Right cardiac atrium (tissue), 5 donors: Measurements from ENCODE around the gene GJA10. TPM values are rescaled to one million over a fixed set of nuclear protein-coding genes. Genes with fewer than 3 reads are reported as not detected.

Experiments
- ATAC-seq, 2 donors: fragments of 200-7000 bp; cut with Tn5 transposase; one replicate each; pipeline versions ENCODE4 v1.8.0 to v1.9.1; 2020; ENCODE audit warnings: moderate library complexity in 2 of 2, mild to moderate bottlenecking in 1 of 2
- DNase-seq, 3 donors: peaks; one replicate each; pipeline ENCODE4 v3.0.0-alpha.2; 2020
- H3K27ac ChIP-seq: one replicate; pipeline ENCODE4 v1.5.1; 2013; ENCODE audit warnings: mild to moderate bottlenecking, low read length, control low read depth, moderate library complexity
- H3K27me3 ChIP-seq: one replicate; pipeline ENCODE4 v1.6.1; 2013; ENCODE audit not compliant: control insufficient read depth, insufficient read depth
- H3K4me1 ChIP-seq: one replicate; pipeline ENCODE4 v1.6.1; 2013; ENCODE audit warnings: low read length; ENCODE audit not compliant: control insufficient read depth, insufficient read depth
- H3K4me3 ChIP-seq: one replicate; pipeline ENCODE4 v1.5.1; 2013; ENCODE audit warnings: low read length, control low read depth
- H3K9me3 ChIP-seq: one replicate; pipeline ENCODE4 v1.6.1; 2013; ENCODE audit warnings: low read length; ENCODE audit not compliant: control insufficient read depth
- WGBS: extraction: QIAGEN DNeasy Blood & Tissue Kit; methylation state at CpG from one replicate; pipeline ENCODE4 v1.1.7; 2013; 5-methylcytosine and 5-hydroxymethylcytosine counted together
- intact Hi-C, 4 donors: fragments of 100-400 bp; cut with DNase I; formaldehyde crosslinking; loops; one replicate each; pipeline versions ENCODE4 v1.11.0 to v1.14.0; 2022 to 2023
- polyA plus RNA-seq: library from polyadenylated mRNA; stranded (reverse); fragments of 200-250 nt; gene quantifications from one replicate; pipeline ENCODE4 v1.2.3, GENCODE V29; 2013
- total RNA-seq, 4 donors: library from RNA; stranded (reverse); fragmentation: NEBNext Ultra II Directional; extraction: Animal tissue kit (Norgen Biotek cat#: 25700); gene quantifications; one replicate each; pipeline ENCODE4 v1.2.1, GENCODE V29; 2021
- donor health status: healthy with polysubstance abuse.
- donor health status: DM: no; HTN: yes; CAD: no.
- donor health status: DM: no; HTN: no; CAD: no.
- donor health status: DM: no; HTN: yes; CAD: no; lungs with severe emphysema.
- donor health status: DM: yes; HTN: yes; CAD: no.

The GJA10 gene
- total and polyA plus RNA-seq, 5 donors, result not detected

DNA sequence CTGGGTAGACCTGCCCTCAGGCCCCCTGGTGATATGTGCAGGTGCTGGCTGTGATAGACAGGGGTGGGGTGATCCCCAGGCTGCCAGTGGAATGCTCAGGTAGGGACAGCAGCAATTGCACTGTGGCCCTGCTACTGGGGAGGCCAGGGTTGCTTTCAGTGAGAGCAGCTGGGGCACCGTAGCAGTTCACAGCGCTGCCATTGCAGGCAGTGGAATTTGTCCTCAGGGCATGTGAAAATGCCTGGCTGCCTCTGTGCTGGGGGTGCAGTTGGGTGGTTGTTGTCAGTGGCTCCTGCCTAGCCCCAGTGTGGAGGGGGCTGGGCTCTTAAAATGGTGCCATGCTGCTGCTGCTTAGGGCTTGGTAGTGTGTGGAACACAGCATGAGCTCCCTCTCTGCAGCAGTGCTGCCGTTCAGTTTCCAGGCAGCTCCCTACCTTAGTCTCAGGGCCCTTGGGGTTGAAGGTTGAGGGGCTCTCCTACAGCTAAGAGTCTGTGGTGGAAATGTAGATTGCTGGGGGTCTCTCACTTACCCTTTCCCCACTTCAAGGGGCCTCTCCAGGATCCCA lies 23.6 kb downstream of the GJA10 start:
- no peaks in the 10 kb centered on the region for H3K4me1 ChIP-seq
- H3K4me3 ChIP-seq, result no peak overlapping the region
- ATAC-seq (no peak), DNase-seq (no peak)
- no peaks in the 10 kb centered on the region for H3K27me3 ChIP-seq
- no peak overlapping the region for H3K27ac ChIP-seq
- WGBS, result 73% methylated on average over 3 of the region's 3 CpGs
- no peaks in the 10 kb centered on the region for H3K9me3 ChIP-seq
- intact Hi-C loops, result no loop called here

DNA sequence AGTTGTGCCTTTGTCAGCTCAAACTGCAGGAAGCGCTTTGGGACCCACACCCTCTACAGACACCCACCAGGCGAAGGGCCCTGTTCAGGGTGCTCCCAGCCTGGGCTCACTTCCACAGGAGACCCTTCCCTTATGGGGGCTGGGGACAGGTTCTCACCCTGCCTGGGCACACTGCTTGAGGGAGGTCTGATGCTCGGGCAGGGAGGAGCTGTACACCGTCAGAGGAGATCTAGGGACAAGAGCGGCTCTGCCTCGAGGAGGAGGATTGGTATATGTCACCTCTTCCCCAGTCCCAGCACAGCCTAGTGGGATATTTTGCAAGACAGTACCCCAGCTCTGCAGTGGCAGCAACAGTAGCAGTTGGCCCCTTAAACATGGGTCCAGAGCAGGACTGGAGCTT lies 26.9 kb downstream of the GJA10 start:
- no peak overlapping the region for H3K27ac ChIP-seq
- no peaks in the 10 kb centered on the region for H3K4me1 ChIP-seq
- no peak for DNase-seq
- H3K9me3 ChIP-seq, result no peaks in the 10 kb centered on the region
- H3K4me3 ChIP-seq, result no peak overlapping the region
- ATAC-seq, result no peak
- WGBS, result 73% methylated on average over 6 of the region's 6 CpGs
- H3K27me3 ChIP-seq, result no peaks in the 10 kb centered on the region
- intact Hi-C loops, result no loop called here

DNA sequence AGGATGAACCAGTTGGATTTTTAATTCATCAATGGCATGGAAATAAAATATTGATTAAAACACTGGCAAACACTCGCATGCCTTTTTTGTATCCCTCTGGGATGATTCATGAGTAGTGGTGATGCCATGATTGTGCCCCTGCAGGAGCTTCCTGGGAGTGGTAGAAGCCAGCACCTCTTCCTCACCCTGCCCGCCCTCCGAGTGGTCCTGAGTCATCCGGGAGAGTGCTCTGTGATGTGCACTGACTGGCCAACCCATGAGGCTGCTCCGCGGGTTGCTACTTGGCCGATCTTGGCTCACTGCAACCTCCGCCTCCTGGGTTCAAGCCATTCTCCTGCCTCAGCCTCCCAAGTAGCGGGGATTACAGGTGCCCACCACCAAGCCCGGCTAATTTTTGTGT lies 27.4 kb downstream of the GJA10 start:
- Histone ChIP-seq H3K27me3 (no peaks in the 10 kb centered on the region), H3K4me1 (no peaks in the 10 kb centered on the region), H3K27ac (no peak overlapping the region), H3K9me3 (no peaks in the 10 kb centered on the region), H3K4me3 (no peak overlapping the region)
- DNase-seq, result no peak
- intact Hi-C loops, result no loop called here
- 91% methylated on average over 10 of the region's 10 CpGs for WGBS
- no peak for ATAC-seq

DNA sequence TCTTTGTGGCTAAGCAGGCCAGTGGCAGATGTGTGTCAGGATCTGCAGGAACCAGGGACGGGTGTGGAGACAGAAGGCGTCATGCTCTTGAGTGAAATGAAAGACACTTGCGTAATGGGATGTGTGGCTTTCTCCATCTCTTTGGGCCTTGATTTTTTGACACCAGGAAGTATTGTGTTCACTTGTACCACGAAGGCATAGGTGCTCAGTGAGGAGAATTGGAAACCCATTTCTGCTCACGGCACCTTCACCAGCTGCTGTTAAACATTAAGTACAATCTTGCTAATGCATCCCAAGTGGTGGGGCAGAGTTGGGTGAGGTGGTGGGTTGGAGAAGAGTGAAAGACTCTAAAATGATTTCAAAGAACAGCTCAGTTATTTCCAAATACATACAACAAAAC lies 30.0 kb downstream of the GJA10 start:
- intact Hi-C loops, result no loop called here
- Histone ChIP-seq H3K9me3 (no peaks in the 10 kb centered on the region), H3K27ac (no peak overlapping the region), H3K27me3 (no peaks in the 10 kb centered on the region), H3K4me1 (no peaks in the 10 kb centered on the region), H3K4me3 (no peak overlapping the region)
- DNase-seq (no peak), ATAC-seq (no peak)
- 66% methylated on average over 5 of the region's 5 CpGs for WGBS

DNA sequence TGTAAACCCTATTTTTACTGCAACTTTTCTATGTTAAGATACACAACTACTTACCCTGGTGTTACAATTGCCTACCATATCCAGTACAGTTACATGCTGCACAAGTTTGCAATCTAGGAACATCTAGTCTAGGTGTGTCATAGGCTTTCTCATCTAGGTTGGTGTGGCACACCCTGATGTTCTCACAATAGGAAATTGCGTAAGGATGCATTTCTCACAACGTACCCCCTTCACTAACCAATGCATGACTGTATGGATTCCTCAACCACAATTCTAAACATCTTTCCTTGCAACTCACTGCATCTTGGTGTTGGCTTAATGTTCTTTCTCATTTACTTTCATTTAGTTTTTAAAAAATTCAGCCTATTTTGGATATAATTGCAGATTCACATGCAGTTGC lies 31.6 kb downstream of the GJA10 start:
- Histone ChIP-seq H3K9me3 (no peaks in the 10 kb centered on the region), H3K4me1 (no peaks in the 10 kb centered on the region), H3K4me3 (no peak overlapping the region), H3K27ac (no peak overlapping the region), H3K27me3 (no peaks in the 10 kb centered on the region)
- ATAC-seq, result no peak
- 79% methylated on average over 2 of the region's 2 CpGs for WGBS
- DNase-seq, result no peak
- intact Hi-C loops, result no loop called here

DNA sequence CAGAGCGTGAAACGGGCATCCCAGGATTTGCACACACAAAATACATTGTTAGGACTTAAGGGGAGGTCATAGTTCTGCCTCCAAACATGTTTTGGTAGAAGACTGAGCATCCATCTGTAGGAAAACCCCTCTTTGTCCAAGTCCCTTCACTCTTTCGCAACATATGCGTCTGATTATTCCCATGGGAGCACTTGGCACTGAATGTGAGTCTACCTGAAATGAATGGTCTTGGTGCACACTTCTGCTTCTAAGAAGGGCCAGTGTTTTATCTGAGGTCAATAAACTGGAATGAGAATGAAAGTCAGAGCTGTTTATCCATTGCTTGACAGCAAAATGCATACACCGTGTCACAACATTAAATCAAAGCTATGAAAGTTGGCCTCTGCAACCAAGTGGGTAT lies 33.0 kb downstream of the GJA10 start:
- WGBS, result 89% methylated on average over 5 of the region's 5 CpGs

DNA sequence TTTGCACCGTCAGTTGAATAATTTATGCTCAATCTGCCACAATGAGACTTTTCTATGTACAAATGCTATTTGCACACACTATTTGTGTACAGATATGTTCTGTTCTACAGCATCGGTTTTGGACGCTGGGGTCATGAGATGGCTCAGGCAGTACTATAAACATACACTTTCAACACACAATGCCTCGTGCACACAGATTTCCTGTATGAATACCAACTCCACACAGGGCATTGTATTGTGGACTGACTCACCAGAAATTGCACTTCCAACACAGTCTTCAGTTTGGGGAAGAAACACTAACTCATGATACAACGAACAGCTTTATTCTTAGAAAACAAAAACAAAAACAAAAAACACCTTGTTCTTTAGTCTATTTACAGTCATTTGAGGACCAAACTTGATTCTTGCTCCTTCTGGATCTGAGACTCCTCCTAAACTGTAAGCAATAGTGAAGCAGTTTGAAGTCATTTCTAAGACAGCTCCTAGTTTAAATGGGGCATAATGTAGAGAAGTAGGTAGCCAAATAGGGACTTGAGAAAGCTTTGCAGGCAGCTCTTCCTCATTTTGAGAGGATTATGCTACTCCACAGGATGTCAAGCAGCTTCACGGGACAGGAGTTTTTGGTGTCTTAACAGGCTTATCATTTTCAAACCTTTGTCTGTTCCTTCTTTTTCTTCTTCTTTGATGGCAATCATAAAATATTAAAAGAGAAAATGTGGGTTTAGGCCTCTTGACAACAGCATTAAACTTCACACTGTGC lies 33.7 kb downstream of the GJA10 start:
- Histone ChIP-seq H3K4me1 (no peaks in the 10 kb centered on the region), H3K4me3 (no peak overlapping the region), H3K27ac (no peak overlapping the region), H3K27me3 (no peaks in the 10 kb centered on the region), H3K9me3 (no peaks in the 10 kb centered on the region)
- ATAC-seq, result no peak
- intact Hi-C loops, result no loop called here
- 65% methylated on average over 6 of the region's 6 CpGs for WGBS
- DNase-seq, result no peak

More for the DNA sequence above, 33.0 kb downstream of the GJA10 start:
- no peaks in the 10 kb centered on the region for H3K4me1 ChIP-seq
- H3K27ac ChIP-seq, result no peak overlapping the region
- intact Hi-C loops, result no loop called here
- no peak overlapping the region for H3K4me3 ChIP-seq
- ATAC-seq (no peak), DNase-seq (no peak)
- no peaks in the 10 kb centered on the region for H3K27me3 ChIP-seq
- H3K9me3 ChIP-seq, result no peaks in the 10 kb centered on the region

DNA sequence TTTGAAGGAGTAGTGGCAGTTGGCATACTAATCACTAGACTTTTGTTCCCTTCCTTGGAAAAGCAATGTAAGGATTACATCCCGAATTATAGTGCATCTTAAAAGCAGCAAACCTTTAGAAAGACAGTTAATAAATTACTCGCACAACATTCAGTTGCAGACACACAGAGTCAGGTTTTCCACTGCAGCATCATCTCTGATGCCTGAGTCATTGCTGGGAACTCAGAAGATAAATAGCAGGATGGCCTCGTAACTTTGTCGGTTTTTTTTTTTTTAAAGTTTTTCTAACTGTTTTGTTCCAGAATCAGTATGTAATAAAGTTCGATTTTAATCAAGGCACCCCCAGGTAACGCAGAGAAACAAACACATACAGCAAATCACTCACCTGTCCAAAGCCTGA lies 34.3 kb downstream of the GJA10 start:
- no peak for DNase-seq
- Histone ChIP-seq H3K4me3 (no peak overlapping the region), H3K27ac (no peak overlapping the region), H3K9me3 (no peaks in the 10 kb centered on the region), H3K4me1 (no peaks in the 10 kb centered on the region), H3K27me3 (no peaks in the 10 kb centered on the region)
- ATAC-seq, result no peak
- intact Hi-C loops, result no loop called here
- 92% methylated on average over 6 of the region's 6 CpGs for WGBS

DNA sequence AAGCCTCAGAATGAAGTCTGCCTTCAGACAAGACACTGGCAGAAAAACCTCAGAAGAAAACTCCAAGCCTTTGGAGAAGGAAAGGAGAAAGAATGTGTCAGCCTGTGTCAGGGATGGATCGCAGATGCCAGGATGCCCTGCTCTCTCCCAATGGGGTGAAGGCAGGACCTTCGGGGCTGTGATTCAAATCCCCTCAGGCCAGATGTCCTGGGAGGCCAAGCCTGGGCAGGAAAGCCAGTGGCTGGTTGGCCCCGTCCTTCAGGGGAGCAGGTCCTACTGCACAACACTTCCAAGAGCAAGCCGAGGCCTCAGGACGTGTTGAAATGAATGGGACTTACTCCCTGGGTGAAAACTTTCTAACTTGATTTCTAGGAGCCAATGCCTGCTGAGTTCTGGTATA lies 36.5 kb downstream of the GJA10 start:
- ATAC-seq, result no peak
- 79% methylated on average over 5 of the region's 5 CpGs for WGBS
- intact Hi-C loops, result no loop called here
- no peak for DNase-seq
- Histone ChIP-seq H3K4me1 (no peaks in the 10 kb centered on the region), H3K27ac (no peak overlapping the region), H3K4me3 (no peak overlapping the region), H3K27me3 (no peaks in the 10 kb centered on the region), H3K9me3 (no peaks in the 10 kb centered on the region)

DNA sequence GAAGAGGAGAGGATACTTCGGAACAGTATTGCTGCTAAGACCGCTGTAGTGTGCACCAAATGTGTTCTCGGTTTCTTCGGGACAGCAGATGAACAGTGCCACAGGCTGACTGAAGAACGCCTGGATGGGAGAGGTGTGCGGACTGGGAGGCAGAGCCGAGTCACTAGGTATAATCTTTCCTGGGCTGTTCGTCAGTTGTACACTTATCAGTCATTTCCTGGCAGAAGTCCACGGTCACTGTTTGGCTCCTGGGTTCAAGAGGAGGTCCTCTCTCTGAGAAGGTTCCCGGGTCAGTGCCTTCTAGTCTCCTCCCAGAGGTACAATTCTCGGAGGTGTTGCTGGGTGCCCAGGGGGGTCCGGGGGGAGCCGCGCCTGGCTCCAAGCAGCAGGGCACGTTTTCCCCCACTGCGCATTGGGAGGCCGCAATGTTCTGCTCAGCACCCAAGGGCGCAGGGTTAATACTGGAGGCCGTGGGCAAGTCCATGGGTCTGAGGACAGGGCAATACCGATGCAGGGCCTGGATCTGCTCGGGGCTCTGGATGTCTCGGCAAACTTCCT lies 38.1 kb downstream of the GJA10 start:
- H3K27ac ChIP-seq, result no peak overlapping the region
- H3K9me3 ChIP-seq, result no peaks in the 10 kb centered on the region
- no peak overlapping the region for H3K4me3 ChIP-seq
- intact Hi-C loops, result no loop called here
- H3K4me1 ChIP-seq, result no peaks in the 10 kb centered on the region
- DNase-seq (no peak), ATAC-seq (no peak)
- 88% methylated on average over 22 of the region's 22 CpGs for WGBS
- no peaks in the 10 kb centered on the region for H3K27me3 ChIP-seq

DNA sequence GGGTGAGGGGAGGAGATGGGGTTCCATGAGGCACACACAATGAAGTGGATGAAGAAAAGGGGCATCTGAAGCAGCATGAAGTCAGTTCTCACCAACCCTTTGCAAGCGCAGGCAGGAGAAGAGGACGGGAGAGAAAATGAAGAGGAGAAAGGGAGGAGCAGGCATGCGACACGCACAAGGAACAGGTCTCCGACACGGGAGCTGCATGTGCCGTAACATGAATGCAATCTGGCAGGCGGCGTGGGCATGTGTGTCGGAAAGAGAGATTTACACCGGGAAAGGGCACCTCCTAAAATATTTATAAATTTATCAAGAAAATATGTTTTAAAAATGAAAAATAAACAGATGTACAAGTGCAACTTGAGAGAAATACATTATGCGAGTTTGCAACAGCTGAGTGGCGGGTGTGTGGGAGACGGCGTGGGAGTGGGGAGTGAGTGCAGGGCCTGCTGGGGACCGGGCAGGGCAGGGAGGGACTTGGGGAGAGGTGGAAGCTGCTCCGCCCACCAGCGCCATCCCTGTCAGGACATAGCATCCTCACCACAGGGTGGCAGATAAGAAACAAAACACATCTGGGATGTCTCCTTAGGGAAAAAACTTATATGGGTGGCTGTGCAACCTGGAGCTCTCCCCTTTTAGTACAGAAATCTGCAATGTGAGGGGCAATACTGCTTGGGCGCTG lies 40.6 kb downstream of the GJA10 start:
- 92% methylated on average over 19 of the region's 19 CpGs for WGBS

More for the DNA sequence above, 40.6 kb downstream of the GJA10 start:
- Histone ChIP-seq H3K27ac (no peak overlapping the region), H3K9me3 (no peaks in the 10 kb centered on the region), H3K4me1 (no peaks in the 10 kb centered on the region), H3K27me3 (no peaks in the 10 kb centered on the region), H3K4me3 (no peak overlapping the region)
- intact Hi-C loops, result no loop called here
- ATAC-seq (no peak), DNase-seq (no peak)
